B cell (primary cell): ENCODE results near the gene IRF7. TPM values are rescaled to one million over a fixed set of nuclear protein-coding genes. Genes with fewer than 3 reads are reported as not detected.

Experiments
- ATAC-seq: fragments of 200-7000 bp; cut with Tn5 transposase; one replicate; pipeline ENCODE4 v1.10.0; 2021; ENCODE audit warnings: low read depth, mild to moderate bottlenecking, moderate number of reproducible peaks, moderate library complexity
- CTCF ChIA-PET: fragments of 350-600 bp; sonication (Branson Sonifier 250); formaldehyde crosslinking; loops from one replicate; lab custom pipeline; 2021; ENCODE audit warnings: antibody characterized with exemption, inconsistent platforms; lab: Charles Lee
- POLR2A ChIA-PET: fragments of 350-600 bp; sonication (Branson Sonifier 250); formaldehyde crosslinking; loops from one replicate; lab custom pipeline; 2021; ENCODE audit warnings: antibody characterized with exemption; lab: Charles Lee
- DNase-seq: peaks from one replicate; pipeline ENCODE4 v3.0.0; 2013
- H2AFZ ChIP-seq: 2 replicates; pipeline ENCODE4 v1.6.1; 2012; ENCODE audit warnings: mild to moderate bottlenecking, low read depth, low read length; ENCODE audit not compliant: insufficient read depth, poor library complexity, severe bottlenecking
- H3K27ac ChIP-seq, 2 donors: 1 replicate in 1 of 2; 2 replicates in 1 of 2; pipeline ENCODE4 v1.5.1; 2012 to 2013; ENCODE audit warnings: low read length in 2 of 2, mild to moderate bottlenecking in 2 of 2, moderate library complexity in 1 of 2
- H3K27me3 ChIP-seq, 4 experiments: fragments of 200-600 bp in 1 of 4; sonication (generic) in 1 of 4; replicated peaks in 1 of 4; 1 replicate in 2 of 4; 2 replicates in 2 of 4; pipeline versions ENCODE4 v1.6.1 to v1.7.0; 2013 to 2016; ENCODE audit warnings: low read length in 3 of 4, mild to moderate bottlenecking in 2 of 4, mixed read lengths in 1 of 4, moderate library complexity in 1 of 4; ENCODE audit not compliant: insufficient read depth in 4 of 4, control insufficient read depth in 3 of 4; ENCODE audit errors: control extremely low read depth in 1 of 4
- H3K36me3 ChIP-seq, 2 experiments: replicated peaks in 1 of 2; 1 replicate in 1 of 2; 2 replicates in 1 of 2; pipeline versions ENCODE4 v1.6.1 to v1.7.1; 2013; ENCODE audit warnings: low read length in 1 of 2; ENCODE audit not compliant: insufficient read depth in 2 of 2, control insufficient read depth in 1 of 2; ENCODE audit errors: control extremely low read depth in 1 of 2, extremely low read depth in 1 of 2
- H3K4me1 ChIP-seq, 2 donors: fragments of 200-600 bp in 1 of 2; sonication (generic) in 1 of 2; 1 replicate in 1 of 2; 2 replicates in 1 of 2; pipeline versions ENCODE4 v1.5.1 to v1.6.1; 2013 to 2017; ENCODE audit warnings: low read length in 2 of 2; ENCODE audit not compliant: control insufficient read depth in 2 of 2, insufficient read depth in 2 of 2
- H3K4me2 ChIP-seq: replicated peaks from 2 replicates; pipeline ENCODE3; 2012; ENCODE audit warnings: mild to moderate bottlenecking, low read depth, low read length; ENCODE audit not compliant: poor library complexity, severe bottlenecking
- H3K4me3 ChIP-seq, 5 experiments: fragments of 200-600 bp in 1 of 5; sonication (generic) in 1 of 5; 1 replicate in 3 of 5; 2 replicates in 2 of 5; pipeline versions ENCODE4 v1.5.1 to v1.7.0; 2011 to 2016; ENCODE audit warnings: low read length in 4 of 5, mild to moderate bottlenecking in 4 of 5, low read depth in 2 of 5, control low read depth in 1 of 5, moderate library complexity in 1 of 5; ENCODE audit not compliant: insufficient read depth in 1 of 5; ENCODE audit errors: control extremely low read depth in 1 of 5, extremely low read depth in 1 of 5
- H3K79me2 ChIP-seq: fragments of 200-600 bp; sonication (generic); one replicate; pipeline ENCODE4 v1.6.0; 2016; ENCODE audit warnings: low read length; ENCODE audit not compliant: control insufficient read depth, insufficient read depth
- H3K9ac ChIP-seq: fragments of 200-600 bp; sonication (generic); 2 replicates; pipeline ENCODE4 v1.6.1; 2017; ENCODE audit warnings: mild to moderate bottlenecking, low read length, moderate library complexity
- H3K9me3 ChIP-seq, 3 donors: one replicate each; pipeline versions ENCODE4 v1.6.1 to v1.7.1; 2013; ENCODE audit warnings: low read length in 2 of 3; ENCODE audit not compliant: control insufficient read depth in 2 of 3, insufficient read depth in 1 of 3; ENCODE audit errors: control extremely low read depth in 1 of 3
- H4K20me1 ChIP-seq: 2 replicates; pipeline ENCODE4 v1.6.0; 2012; ENCODE audit warnings: mild to moderate bottlenecking, low read length; ENCODE audit not compliant: insufficient read depth, control insufficient read depth, poor library complexity, severe bottlenecking
- H3K27ac Mint-ChIP-seq: one replicate; pipeline ENCODE4 v1.8.0; 2021; ENCODE audit warnings: mixed read lengths
- H3K27me3 Mint-ChIP-seq: one replicate; pipeline ENCODE4 v1.8.0; 2021; ENCODE audit warnings: mixed read lengths
- H3K4me1 Mint-ChIP-seq: one replicate; pipeline ENCODE4 v1.8.0; 2021; ENCODE audit warnings: mixed read lengths
- H3K4me3 Mint-ChIP-seq: one replicate; pipeline ENCODE4 v1.8.0; 2021; ENCODE audit warnings: mixed read lengths
- H3K9me3 Mint-ChIP-seq: one replicate; pipeline ENCODE4 v1.8.0; 2022; ENCODE audit warnings: mixed read lengths; ENCODE audit not compliant: insufficient read depth
- CTCF ChIP-seq: fragments of 200-600 bp; IDR thresholded peaks from one replicate; pipeline ENCODE4 v1.8.0; 2022; ENCODE audit warnings: antibody characterized with exemption, mild to moderate bottlenecking
- EZH2 ChIP-seq: IDR thresholded peaks from 2 replicates; pipeline ENCODE4 v1.6.1; 2012; ENCODE audit warnings: borderline replicate concordance, low read depth, mild to moderate bottlenecking, moderate library complexity, low read length; ENCODE audit not compliant: insufficient read depth, poor library complexity, severe bottlenecking
- whole genome bisulfite sequencing: methylation state at CpG from one replicate; pipeline ENCODE4 v1.1.5; 2013; ENCODE audit warnings: missing lambda C conversion rate; ENCODE audit not compliant: insufficient coverage; 5-methylcytosine and 5-hydroxymethylcytosine counted together
- intact Hi-C: fragments of 100-400 bp; cut with micrococcal nuclease; formaldehyde crosslinking; loops from one replicate; pipeline ENCODE4 v1.10.0; 2022
- polyA plus RNA-seq: library from polyadenylated mRNA; depleted of rRNA; stranded (reverse); fragments of >200 nt; gene quantifications from 2 replicates; pipeline ENCODE4 v1.2.3, GENCODE V29; 2012
- total RNA-seq, 2 donors: library from RNA; stranded (reverse); fragments of 120-200 nt in 1 of 2; gene quantifications; 1 replicate in 1 of 2; 2 replicates in 1 of 2; pipeline versions ENCODE4 v1.2.3 to v1.2.4, GENCODE V29; 2013 to 2022

Gene IRF7
- total and polyA plus RNA-seq, 2 donors (not counting 1 experiment from before 2014, with no cell fraction given), result 136 to 184 TPM

- Mint-ChIP-seq H3K4me3 (no peak overlapping the region), H3K27me3 (no peaks in the 10 kb centered on the region), H3K27ac (no peak overlapping the region), H3K9me3 (no peaks in the 10 kb centered on the region), H3K4me1 (no peaks in the 10 kb centered on the region)
- DNase-seq, result no peak
- ChIA-PET POLR2A (interaction anchor here (0.6 kb wide), 1 partner anchor 348 kb away, joined by 7 read pairs; no protein-coding TSS in a partner anchor), CTCF (no interaction called here)
- intact Hi-C loops, result no loop called here
- no peaks in the 10 kb centered on the region for H3K9me3 ChIP-seq
- peaks cover 65% of the 10 kb centered on the region for H3K79me2 ChIP-seq
- ATAC-seq, result no peak
- no peak overlapping the region for H3K9ac ChIP-seq
- TF ChIP-seq CTCF, result no peak
- no peak for TF ChIP-seq EZH2
- peaks cover 75% of the 10 kb centered on the region for H4K20me1 ChIP-seq
- no peak overlapping the region for H2AFZ ChIP-seq
- H3K4me2 ChIP-seq, result no peak overlapping the region
- no peak overlapping the region for H3K27ac ChIP-seq
- peaks cover 0 to 3% of the 10 kb centered on the region in 2 donors for H3K4me1 ChIP-seq
- no peak overlapping the region for H3K4me3 ChIP-seq
- H3K36me3 ChIP-seq, result peaks cover 0 to 67% of the 10 kb centered on the region in 2 experiments
- whole genome bisulfite sequencing, result 100% methylated on average over 3 of the region's 8 CpGs
- H3K27me3 ChIP-seq, result no peaks in the 10 kb centered on the region
Observed at GRCh38 chr11:587546-587945, 28.2 kb downstream of the IRF7 start.

GRCh38 chr11:586376-587316 is 29.1 kb downstream of the IRF7 start:
- ChIA-PET CTCF (no interaction called here), POLR2A (no interaction called here)
- Mint-ChIP-seq H3K27me3 (no peaks in the 10 kb centered on the region), H3K9me3 (no peaks in the 10 kb centered on the region), H3K4me3 (no peak overlapping the region), H3K27ac (no peak overlapping the region), H3K4me1 (no peaks in the 10 kb centered on the region)
- WGBS, result 96% methylated on average over 32 of the region's 32 CpGs
- ATAC-seq (no peak), DNase-seq (no peak)
- H4K20me1 ChIP-seq, result peaks cover 84% of the 10 kb centered on the region
- intact Hi-C loops, result no loop called here
- no peak overlapping the region for H3K9ac ChIP-seq
- H3K9me3 ChIP-seq, result no peaks in the 10 kb centered on the region
- peaks cover 0 to 65% of the 10 kb centered on the region in 2 experiments for H3K36me3 ChIP-seq
- no peak overlapping the region for H3K27ac ChIP-seq
- no peak overlapping the region for H2AFZ ChIP-seq
- H3K79me2 ChIP-seq, result peaks cover 73% of the 10 kb centered on the region
- H3K27me3 ChIP-seq, result no peaks in the 10 kb centered on the region
- no peak for TF ChIP-seq EZH2
- TF ChIP-seq CTCF, result no peak
- no peak overlapping the region for H3K4me3 ChIP-seq
- H3K4me1 ChIP-seq, result peaks cover 0 to 3% of the 10 kb centered on the region in 2 donors
- H3K4me2 ChIP-seq, result no peak overlapping the region
